Endothelial cell of umbilical vein (primary cell): Measurements from ENCODE around the gene TRPM3.

Experiments used
- CTCF ChIP-seq, 2 donors: IDR thresholded peaks; 1 replicate in 1 of 2; 2 replicates in 1 of 2; pipeline ENCODE4 v1.5.1; 2011; ENCODE audit warnings: low read length in 2 of 2, mild to moderate bottlenecking in 2 of 2, moderate library complexity in 2 of 2, control low read depth in 1 of 2, inconsistent platforms in 1 of 2, low read depth in 1 of 2; ENCODE audit not compliant: insufficient read depth in 1 of 2; ENCODE audit errors: extremely low read depth in 1 of 2
- EZH2 ChIP-seq: IDR thresholded peaks from 2 replicates; pipeline ENCODE4 v1.6.1; 2012; ENCODE audit warnings: borderline replicate concordance, low read depth, mild to moderate bottlenecking, moderate library complexity, low read length, inconsistent platforms; ENCODE audit not compliant: severe bottlenecking
- POLR2A ChIP-seq: IDR thresholded peaks from 2 replicates; pipeline ENCODE4 v1.6.1; 2012; ENCODE audit warnings: low read depth, mild to moderate bottlenecking, control low read depth, low read length

GRCh38 chr9:70586476-70586875, 534.9 kb downstream of the TRPM3 start:
- TF ChIP-seq CTCF (IDR thresholded peaks at IDR 0.05; ENCODE audit: extremely low read depth in 1 of 2, insufficient read depth in 1 of 2, low read depth in 1 of 2, low read length in 2 of 2) (no peak), POLR2A (no peak), EZH2 (no peak)
